NCI-H748 (cell line): ENCODE results near the gene DUS1L.

Experiments used
- DNase-seq: peaks from one replicate; lab custom pipeline; 2025; ENCODE audit not compliant: unreplicated experiment; lab: John Stamatoyannopoulos, UW

Gene DUS1L

GRCh38 chr17:82056729-82057621 lies 8.6 kb downstream of the DUS1L start:
- no peak for DNase-seq

DNA sequence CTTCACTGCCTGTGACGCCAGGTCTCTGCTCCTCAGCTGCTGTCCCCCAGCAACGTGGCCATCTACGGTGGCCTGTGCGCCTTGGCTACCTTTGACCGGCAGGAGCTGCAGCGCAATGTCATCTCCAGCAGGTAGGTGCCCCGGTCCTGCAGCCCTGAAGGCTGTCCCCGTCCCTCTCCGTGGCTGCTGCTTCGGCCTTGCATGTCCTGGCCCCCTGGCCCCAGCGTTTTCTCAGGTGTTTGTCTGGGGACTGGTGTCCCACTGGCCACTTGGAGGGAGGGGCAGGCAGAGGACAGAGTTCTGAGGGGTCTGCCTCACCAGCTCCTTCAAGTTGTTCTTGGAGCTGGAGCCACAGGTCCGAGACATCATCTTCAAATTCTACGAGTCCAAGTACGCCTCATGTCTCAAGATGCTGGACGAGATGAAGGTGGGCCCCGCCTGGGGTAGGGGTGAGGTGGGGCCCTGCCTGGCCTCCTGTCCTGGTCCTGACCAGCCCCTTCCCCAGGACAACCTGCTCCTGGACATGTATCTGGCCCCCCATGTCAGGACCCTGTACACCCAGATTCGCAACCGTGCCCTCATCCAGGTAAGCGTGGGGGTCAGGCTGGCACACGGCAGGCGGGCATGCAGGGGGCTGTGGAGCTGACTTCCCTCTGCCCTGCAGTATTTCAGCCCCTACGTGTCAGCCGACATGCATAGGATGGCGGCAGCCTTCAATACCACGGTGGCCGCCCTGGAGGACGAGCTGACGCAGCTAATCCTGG lies 9.5 kb downstream of the DUS1L start:
- no peak for DNase-seq

- DNase-seq = no peak
Observed at GRCh38 chr17:82055023-82055964, 10.3 kb downstream of the DUS1L start.

- no peak for DNase-seq
Observed at GRCh38 chr17:82054351-82055022, 11.1 kb downstream of the DUS1L start.

GRCh38 chr17:82053556-82054263 lies 11.9 kb downstream of the DUS1L start:
- no peak for DNase-seq

- DNase-seq = no peak
Observed at GRCh38 chr17:82053130-82053529, 12.5 kb downstream of the DUS1L start.

- DNase-seq = no peak
Observed at GRCh38 chr17:82052638-82053059, 13.0 kb downstream of the DUS1L start.

GRCh38 chr17:82051776-82052637 lies 13.6 kb downstream of the DUS1L start, which contains the start of the genes GPS1 and RFNG:
TSS of gene GPS1 (plus strand) at chr17:82051898. CDS start at chr17:82051932, 34 bp downstream.
TSS of gene RFNG (minus strand) at chr17:82051811. CDS start at chr17:82051766, 45 bp downstream.
- peak; percentile 72 for DNase-seq

- DNase-seq = peak; percentile 37
Observed at GRCh38 chr17:82050761-82051641, 14.6 kb downstream of the DUS1L start.

- no peak for DNase-seq
Observed at GRCh38 chr17:82050152-82050760, 15.3 kb downstream of the DUS1L start.

DNA sequence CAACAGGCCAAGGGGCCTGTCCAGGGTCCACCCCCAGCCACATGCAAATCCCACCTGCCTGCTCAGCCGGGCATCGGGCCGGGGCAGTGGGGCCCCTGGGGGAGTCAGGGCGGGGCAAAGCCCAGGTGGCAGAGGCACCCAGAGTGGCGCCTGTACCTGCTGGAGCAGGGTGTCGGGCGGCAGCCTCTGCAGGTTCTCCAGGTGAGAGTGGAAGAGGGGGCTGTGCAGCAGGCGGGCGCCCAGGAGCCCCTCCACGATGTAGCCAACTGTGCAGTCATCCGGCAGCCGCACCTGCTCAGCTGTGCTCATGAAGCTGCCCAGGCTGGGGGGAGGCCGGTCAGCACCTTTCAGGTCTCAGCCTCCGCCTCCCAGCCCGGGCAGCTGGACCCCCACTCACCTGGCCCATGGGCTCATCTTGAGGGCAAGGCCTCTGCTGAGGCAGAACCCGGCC lies 16.1 kb downstream of the DUS1L start:
- DNase-seq = no peak

DNA sequence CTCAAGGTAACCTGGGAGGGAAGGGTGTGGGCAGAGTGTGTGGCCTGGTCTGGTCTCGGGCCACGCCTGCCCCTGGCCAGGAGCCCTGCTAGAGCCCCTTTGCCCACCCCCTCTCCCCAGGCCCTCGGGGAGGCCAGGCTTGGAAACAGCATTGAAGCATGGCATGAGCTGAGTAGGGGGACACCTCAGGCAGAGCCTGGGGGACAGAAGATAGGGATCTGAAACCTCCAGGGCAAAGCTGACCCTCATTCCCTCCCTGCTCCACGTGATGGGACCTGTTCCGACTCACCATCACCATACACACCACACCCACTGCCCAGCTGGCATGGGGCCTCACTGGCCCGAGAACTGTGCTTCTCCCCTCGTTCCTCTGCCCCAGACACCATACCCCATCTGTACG lies 16.5 kb downstream of the DUS1L start:
- DNase-seq = no peak

DNA sequence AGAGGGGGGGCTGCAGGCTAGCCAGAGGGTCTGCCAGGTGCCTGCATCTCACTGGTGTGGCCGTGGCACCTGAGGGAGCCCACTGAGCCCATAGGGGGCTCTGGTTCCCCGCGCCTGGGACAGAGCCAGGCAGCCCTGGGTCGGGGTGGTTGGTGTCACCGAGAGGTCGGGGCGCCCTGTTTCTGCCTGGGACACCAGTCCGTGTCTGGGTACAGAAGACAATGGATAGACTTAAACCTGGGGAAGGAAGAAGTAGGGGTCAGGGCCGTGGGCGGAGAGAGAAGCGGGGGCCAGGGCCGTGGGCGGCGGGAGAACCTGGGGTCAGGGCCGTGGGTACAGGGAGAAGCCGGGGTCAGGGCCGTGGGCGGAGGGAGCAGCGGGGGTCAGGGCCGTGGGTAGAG lies 17.0 kb downstream of the DUS1L start:
- DNase-seq = no peak

- DNase-seq = no peak
Observed at GRCh38 chr17:82047914-82048570, 17.6 kb downstream of the DUS1L start.

DNA sequence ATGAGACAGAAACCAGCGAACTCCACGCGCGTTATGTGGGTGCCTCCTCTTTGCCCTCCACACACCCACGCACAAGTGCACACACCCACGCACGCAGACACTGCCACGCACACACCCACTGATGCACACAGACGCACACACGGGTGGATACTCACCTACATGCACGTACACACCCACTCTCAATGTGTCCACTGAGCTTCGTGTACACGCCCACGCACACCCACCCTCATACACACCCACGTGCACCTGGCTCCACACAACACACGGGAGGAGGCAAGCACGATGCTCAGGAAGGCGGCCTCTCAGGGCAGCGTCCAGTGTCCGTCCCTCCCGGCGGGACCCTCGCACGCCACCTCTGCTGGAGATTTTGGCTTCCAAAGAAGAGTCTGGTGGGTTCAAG lies 18.2 kb downstream of the DUS1L start:
- no peak for DNase-seq

GRCh38 chr17:82046903-82047302 lies 18.7 kb downstream of the DUS1L start:
- no peak for DNase-seq
